Right lobe of liver (tissue), 4 donors: ENCODE results near the gene ARTN.

ENCODE experiments used
- POLR2A ChIP-seq: fragments of 450-650 bp; IDR thresholded peaks from one replicate; pipeline ENCODE4 v1.6.1; 2017; ENCODE audit warnings: antibody characterized with exemption, mild to moderate bottlenecking
- TF ChIP-seq, protein P1 (sequence below), 4 donors: fragments of 200-600 bp in 3 of 4; fragments of 450-650 bp in 1 of 4; IDR thresholded peaks; one replicate each; pipeline versions ENCODE4 v1.5.1 to v1.8.0; 2016 to 2022; ENCODE audit warnings: antibody characterized with exemption in 4 of 4, mild to moderate bottlenecking in 2 of 4
- donor health status: DM: no; HTN: no; CAD: no.
- donor health status: DM: no; HTN: no; CAD: no.
- donor health status: DM: no; HTN: yes; CAD: no.

DNA sequence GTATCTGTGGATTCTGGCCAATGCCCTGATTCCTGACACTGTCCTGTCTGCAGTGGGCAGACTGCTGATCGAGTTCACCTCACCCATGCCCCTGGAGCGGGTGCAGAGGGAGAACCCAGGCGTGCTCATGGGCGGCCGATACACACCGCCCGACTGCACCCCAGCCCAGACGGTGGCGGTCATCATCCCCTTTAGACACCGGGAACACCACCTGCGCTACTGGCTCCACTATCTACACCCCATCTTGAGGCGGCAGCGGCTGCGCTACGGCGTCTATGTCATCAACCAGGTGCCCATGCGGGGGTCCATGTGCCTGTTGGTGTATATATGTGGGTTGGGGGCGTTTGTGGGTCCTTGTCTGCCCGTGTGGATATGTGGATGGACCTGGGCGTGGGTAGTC is 48.0 kb downstream of the ARTN start:
- TF ChIP-seq, protein P1, sequence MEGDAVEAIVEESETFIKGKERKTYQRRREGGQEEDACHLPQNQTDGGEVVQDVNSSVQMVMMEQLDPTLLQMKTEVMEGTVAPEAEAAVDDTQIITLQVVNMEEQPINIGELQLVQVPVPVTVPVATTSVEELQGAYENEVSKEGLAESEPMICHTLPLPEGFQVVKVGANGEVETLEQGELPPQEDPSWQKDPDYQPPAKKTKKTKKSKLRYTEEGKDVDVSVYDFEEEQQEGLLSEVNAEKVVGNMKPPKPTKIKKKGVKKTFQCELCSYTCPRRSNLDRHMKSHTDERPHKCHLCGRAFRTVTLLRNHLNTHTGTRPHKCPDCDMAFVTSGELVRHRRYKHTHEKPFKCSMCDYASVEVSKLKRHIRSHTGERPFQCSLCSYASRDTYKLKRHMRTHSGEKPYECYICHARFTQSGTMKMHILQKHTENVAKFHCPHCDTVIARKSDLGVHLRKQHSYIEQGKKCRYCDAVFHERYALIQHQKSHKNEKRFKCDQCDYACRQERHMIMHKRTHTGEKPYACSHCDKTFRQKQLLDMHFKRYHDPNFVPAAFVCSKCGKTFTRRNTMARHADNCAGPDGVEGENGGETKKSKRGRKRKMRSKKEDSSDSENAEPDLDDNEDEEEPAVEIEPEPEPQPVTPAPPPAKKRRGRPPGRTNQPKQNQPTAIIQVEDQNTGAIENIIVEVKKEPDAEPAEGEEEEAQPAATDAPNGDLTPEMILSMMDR (IDR thresholded peaks at IDR 0.05) = no peak
- no peak for TF ChIP-seq POLR2A
